Activated CD4-positive, CD25-positive, alpha-beta regulatory T cell treated with anti-CD3 and anti-CD28 coated beads, Interleukin-2, amount 50 U/mL, for 24 hours (primary cell): ENCODE measurements around the gene VANGL2.

Source experiments
- ATAC-seq, 2 donors: fragments of 150-1000 bp; cut with Tn5 transposase; one replicate each; pipeline ENCODE4 v1.10.0; 2021; ENCODE audit warnings: mild to moderate bottlenecking in 1 of 2, moderate library complexity in 1 of 2

VANGL2 gene

GRCh38 chr1:160429125-160429561 is 28.8 kb downstream of the VANGL2 start:
- ATAC-seq: no peak

- ATAC-seq: peak; percentile 59 to 72
These were observed 29.6 kb downstream of the VANGL2 start for GRCh38 chr1:160429702-160430535.

GRCh38 chr1:160431006-160431405 is 30.6 kb downstream of the VANGL2 start:
- no peak for ATAC-seq

GRCh38 chr1:160431571-160431970 is 31.2 kb downstream of the VANGL2 start:
- ATAC-seq: no peak

GRCh38 chr1:160432371-160432786 is 32.0 kb downstream of the VANGL2 start:
- peak; percentile 65 to 75 for ATAC-seq

- no peak for ATAC-seq
These were observed 36.6 kb downstream of the VANGL2 start for GRCh38 chr1:160436966-160437365.

GRCh38 chr1:160437432-160438316 is 37.3 kb downstream of the VANGL2 start:
- ATAC-seq: peak; percentile 86 to 95

GRCh38 chr1:160438317-160438918 is 38.1 kb downstream of the VANGL2 start:
- no peak for ATAC-seq

- no peak for ATAC-seq
These were observed 38.6 kb downstream of the VANGL2 start for GRCh38 chr1:160438935-160439334.

- ATAC-seq: no peak
These were observed 39.4 kb downstream of the VANGL2 start for GRCh38 chr1:160439718-160440117.

- no peak for ATAC-seq
These were observed 46.7 kb downstream of the VANGL2 start for GRCh38 chr1:160446945-160447600.

GRCh38 chr1:160449494-160449893 is 49.1 kb downstream of the VANGL2 start:
- no peak for ATAC-seq

- peak in 1 of 2 donors; percentile 26 for ATAC-seq
These were observed 50.9 kb downstream of the VANGL2 start for GRCh38 chr1:160451119-160451858.

GRCh38 chr1:160451859-160452232 is 51.5 kb downstream of the VANGL2 start:
- ATAC-seq: no peak

- peak; percentile 66 to 71 for ATAC-seq
These were observed 53.1 kb downstream of the VANGL2 start for GRCh38 chr1:160453443-160453842.

- ATAC-seq: peak; percentile 78 to 82
These were observed 54.2 kb downstream of the VANGL2 start for GRCh38 chr1:160454371-160455152.

GRCh38 chr1:160455153-160455517 is 54.8 kb downstream of the VANGL2 start:
- ATAC-seq: no peak

GRCh38 chr1:160459056-160459455 is 58.7 kb downstream of the VANGL2 start:
- no peak for ATAC-seq

GRCh38 chr1:160459687-160460086 is 59.3 kb downstream of the VANGL2 start:
- peak; percentile 48 to 71 for ATAC-seq

- peak in 1 of 2 donors; percentile 18 for ATAC-seq
These were observed 59.9 kb downstream of the VANGL2 start for GRCh38 chr1:160460214-160460642.
